GM18505 (cell line): ENCODE results near the gene DDX3X.

ENCODE experiments used
- ATAC-seq: cut with Tn5 transposase; IDR thresholded peaks from one replicate; pipeline ENCODE4 v1.9.1; 2021; ENCODE audit not compliant: unreplicated experiment
- POLR2A ChIP-seq: IDR thresholded peaks from 4 replicates; pipeline ENCODE4 v1.6.1; 2011; ENCODE audit warnings: borderline replicate concordance; ENCODE audit not compliant: insufficient read depth, insufficient read length; ENCODE audit errors: extremely low read depth

DDX3X gene

DNA sequence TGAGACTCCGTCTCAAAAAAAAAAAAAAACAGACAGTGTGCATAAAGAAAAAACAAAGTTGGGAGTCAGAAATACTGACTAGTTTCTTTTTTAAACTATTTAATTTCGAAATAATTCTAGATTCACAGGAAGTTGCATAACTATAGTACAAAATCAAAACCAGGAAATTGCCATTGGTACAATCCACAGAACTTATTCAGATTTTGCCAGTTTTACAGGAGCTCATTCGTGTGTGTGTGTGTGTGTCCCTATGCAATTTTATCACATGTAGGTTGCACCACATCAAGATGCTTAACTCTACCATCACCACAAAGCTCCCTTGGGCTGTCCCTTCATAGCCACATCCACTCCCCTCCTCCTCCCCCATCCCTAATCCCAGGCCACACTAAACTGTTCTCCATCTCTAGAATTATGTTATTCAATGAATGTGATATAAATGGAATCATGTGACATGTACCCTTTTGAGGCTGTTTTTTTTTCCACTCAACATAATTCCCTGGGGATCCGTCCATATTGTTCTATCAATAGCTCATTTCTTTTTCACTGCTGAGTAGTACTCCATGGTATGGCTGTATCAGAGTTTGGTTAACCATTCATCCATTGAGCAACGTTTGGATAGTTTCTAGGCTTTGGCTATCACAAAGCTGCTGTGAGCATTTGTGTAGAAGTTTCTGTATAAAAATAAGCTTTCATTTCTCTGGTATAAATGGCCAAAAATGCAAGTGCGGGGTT, 16.3 kb upstream of the DDX3X start:
- no peak for ATAC-seq
- TF ChIP-seq POLR2A, result no peak

DNA sequence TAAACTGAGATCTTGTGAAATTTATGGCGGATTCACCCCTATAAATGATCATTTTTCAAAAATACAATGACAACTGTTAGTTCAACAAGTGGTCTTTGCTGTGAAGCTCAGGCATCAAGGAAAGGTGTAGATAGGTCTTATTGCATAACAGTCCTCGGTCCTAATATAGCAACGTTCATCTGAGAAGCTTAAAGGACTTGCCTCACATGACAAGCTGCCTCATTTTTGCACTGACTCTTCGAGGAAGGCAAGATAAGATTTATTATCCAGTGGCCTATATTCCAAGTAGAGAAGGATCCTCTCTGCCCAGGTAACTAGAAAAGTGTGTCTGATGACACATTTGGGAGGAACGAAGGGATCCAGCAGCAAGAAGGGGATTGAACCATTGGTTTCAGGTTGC, 13.6 kb upstream of the DDX3X start:
- no peak for ATAC-seq
- no peak for TF ChIP-seq POLR2A

DNA sequence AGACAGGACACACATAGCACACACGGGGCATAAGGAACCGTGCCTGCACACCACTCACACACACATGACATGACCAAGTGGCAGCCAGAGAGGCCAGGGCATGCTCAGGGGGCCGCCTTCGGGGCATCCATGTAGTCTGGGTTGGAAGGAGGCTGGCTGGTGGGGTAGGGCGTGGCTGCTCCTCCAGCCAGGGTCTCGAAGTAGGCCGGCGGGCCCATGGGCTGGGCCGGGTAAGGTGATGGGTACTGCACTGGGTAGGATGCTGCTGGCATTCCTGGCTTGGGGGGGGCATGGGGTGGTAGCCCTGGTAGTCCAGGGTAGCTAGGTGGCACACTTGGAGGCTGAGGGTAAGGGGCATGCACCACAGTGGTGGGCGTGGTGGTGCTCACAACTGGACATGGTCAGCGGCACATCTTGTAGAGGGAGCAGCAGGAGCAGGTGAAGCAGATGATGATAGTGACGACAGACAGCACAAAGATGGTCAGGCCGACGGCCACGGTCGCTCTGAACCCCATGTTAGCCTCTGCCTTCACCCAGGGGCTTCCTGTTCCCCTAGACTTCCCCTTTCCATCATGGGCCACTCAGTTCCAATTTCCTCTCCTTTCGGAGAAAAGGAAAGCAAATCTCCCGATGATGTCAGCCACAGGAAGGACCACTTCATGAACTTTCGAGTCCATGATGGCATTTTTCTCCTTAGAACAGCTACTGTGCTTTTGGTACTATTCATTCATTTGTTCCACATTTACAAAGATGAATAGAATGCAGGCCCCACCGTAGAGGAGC, 10.9 kb upstream of the DDX3X start:
- TF ChIP-seq POLR2A, result no peak
- no peak for ATAC-seq

DNA sequence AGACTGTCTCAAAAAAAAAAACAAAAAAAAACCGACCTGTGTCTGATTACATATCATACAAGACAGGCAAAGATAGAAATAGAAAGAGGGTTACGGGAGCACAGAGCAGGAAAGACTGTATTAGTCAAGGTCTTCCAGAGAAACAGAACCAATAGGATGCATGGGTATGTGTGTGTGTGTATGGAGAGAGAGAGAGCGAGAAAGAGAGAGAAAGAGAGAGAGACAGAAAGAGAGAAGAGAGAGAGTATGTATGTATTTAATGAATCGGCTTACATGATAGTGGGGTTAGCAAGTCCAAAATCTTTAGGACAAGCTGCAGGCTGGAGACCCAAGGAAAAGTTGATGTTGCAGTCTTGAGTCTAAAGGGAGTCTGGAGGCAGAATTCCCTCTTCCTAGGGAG, 7.5 kb upstream of the DDX3X start:
- no peak for ATAC-seq
- TF ChIP-seq POLR2A, result no peak

DNA sequence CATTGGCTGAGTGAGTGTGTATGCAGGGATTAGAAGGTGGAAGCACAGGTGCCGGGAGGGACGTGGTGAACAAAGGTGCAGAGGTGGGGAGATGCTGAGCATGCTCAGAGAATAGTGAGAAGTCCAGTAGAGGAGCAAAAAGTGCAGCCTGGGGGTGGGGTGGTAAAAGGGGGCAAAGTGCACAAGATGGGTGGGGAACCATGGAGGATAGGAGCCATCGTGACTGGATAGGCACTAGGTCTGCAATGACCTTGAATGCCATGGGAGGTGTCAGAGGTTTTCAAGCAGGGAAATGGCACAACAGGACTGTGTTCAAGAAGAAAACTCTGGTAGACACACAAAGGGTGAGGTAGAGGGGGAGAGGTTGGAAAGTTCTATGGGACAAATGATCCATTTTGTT, 6.6 kb upstream of the DDX3X start:
- ATAC-seq, result no peak
- TF ChIP-seq POLR2A, result no peak

DNA sequence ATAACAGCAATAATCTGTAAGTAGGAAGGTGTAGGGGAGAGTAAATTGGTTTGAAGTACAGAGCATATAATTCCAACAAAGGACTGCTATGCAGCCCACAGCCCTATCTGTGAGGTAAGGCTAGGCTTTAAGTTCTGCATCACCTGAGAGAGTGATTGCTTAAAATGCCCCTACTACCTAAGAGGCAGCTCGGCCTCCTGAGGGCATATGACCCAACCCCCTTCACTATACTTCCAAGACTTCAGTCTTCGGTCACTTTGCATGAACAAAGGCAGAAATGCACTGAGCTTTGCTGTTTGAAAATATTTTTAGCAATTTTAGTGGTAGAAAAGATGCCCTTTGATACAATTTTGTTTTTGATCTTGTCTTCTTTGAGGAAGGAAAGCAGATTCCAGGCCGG, 4.9 kb upstream of the DDX3X start:
- no peak for ATAC-seq
- TF ChIP-seq POLR2A, result no peak

DNA sequence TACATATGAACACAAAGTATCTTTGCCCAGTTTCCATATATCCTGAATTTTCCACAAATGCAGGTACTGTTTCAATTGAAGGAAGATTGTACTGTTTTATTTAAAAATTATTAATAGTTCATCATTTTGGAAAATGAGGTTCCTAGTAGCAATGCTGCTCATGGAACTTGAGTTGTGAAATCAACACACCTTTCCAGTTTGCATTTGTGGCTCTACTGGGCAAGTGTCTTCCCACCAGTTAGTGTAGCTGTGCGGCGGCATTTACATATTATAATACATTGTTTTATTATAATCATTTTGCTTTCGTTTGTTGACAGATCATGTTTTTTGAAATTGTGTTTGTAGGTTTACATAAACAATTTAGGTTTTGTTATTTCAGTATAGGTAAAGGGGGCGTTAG, 2.0 kb upstream of the DDX3X start:
- no peak for ATAC-seq
- TF ChIP-seq POLR2A, result no peak

DNA sequence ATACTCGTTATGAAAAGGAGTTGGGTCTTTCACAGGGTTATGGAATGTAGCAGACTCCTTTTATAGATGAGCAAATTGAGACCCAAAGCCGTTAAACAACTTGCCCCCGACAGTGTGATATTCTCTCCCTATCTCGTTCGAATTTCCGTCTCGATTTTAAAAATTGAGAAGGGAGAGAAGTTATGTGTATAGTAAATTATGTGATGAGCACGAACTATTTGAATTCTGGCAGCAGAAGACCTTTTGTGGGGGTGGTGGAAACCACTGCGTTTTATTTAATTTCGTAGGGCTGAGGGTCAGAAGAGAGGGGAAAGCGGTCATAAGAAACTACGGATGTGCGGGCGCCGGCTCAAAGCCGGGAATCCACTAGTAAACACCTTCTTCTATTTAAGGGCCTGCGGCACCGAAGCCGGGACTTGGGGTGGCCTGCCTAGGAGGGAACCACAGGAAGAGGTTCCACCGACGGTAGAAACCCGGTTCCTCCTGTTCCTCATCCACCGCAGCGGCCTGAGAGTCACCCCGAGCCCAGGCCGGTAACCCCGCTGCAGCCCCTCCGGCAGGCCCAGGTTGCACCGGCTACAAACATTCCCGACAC, 1.5 kb upstream of the DDX3X start:
- no peak for TF ChIP-seq POLR2A
- ATAC-seq, result peak; percentile 15

DNA sequence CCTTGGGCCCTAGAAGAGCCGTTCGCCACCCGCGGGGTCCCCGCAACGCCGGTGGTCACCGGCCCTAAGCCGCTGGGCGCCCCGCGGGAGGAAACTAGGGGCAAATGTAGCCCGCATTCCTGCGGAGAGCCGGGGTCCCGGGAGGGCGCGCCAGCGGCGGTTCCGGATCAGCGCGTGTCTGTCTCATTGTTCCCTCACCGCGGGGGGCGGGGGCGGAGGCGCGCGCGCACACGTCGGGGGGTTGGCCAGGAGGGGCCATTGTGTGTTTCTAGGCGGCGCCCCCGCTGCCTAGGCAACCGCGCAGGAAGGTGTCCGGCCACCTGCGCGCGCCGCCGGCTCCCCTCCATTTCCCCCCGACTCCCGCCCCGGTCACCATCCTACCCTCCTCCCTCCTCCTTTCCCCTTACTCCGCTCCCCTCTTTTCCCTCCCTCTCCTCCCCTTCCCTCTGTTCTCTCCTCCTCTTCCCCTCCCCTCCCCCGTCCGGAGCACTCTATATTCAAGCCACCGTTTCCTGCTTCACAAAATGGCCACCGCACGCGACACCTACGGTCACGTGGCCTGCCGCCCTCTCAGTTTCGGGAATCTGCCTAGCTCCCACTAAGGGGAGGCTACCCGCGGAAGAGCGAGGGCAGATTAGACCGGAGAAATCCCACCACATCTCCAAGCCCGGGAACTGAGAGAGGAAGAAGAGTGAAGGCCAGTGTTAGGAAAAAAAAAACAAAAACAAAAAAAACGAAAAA, 789 bp upstream of the DDX3X start:
- TF ChIP-seq POLR2A, result peak; percentile 56
- peak; percentile 44 for ATAC-seq

DNA sequence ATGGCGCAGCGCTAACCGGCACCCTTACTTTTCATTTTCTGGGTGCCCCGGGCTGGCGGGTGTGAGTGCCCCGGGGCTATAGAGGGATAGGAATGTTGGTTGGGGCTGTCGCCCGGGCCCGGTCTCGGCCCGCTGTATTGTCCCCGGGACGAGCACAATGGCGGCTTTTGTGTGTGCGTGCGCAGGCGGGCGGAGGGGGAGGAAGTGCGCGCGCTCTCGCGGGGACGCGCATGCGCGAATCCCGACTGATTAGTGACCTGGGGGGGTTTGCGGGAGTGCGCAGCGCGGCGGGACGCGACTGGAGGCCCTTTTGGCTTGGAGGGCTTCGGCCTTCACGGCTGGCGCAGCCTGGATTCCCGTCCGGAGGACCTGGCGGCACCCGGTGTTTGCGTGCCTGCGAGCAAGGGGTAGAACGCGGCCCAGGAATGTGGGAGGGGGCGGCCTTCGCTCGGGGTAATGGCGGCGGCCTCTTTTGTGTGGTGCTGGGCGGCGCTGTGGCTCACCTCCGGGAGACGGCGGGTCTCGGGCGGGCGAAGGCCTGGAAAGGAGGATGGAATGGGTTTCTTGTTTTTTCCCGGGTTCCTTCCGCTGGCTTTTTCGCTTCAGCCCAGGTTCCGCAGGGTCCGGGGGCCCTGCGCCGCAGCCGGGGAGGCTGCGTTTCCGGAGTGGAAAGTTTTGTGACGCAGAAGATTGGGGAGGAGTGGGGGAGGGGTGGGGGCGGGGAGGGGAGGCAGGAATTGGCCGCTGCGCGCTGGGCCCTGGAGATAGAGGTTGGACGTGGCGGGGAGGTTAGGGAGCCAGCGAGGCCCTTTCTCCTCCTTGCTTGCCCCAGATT, 618 bp downstream of the DDX3X start:
- TF ChIP-seq POLR2A, result no peak
- peak; percentile 29 for ATAC-seq

DNA sequence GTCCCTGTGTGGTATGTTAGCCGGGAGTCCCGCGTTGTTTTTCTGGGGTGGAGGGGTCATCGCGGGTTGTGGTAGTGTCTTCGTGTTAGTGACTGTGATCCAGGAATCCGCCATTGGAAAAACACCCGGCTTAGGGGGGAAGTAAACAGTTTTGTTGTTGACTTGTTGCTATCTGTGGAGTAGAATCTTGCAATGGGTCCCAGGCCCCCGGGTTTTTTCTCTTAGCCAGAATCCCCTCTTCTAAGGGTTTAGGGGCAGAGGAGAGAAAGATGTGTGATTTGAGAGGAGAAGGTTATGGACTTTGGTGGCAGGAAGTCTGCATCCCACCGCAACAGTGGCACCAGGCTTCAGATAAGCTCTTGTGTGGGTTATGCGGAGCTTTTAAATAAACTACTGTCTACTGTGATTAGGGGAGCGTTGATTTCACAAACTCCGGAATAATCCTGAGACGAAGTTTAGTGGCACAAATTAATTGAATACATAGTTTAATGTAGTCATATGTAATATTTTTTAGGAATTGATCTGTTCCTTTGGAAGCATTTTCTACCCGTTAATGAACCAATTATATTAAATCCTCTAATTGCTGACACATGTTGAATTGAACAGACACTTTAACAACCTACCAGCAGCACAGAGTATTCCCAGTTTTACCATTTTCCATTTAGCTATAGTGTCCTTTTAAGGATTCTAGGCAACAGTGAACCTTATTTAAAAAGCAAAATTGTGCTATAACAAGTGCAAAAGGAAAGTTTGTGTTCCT, 1.4 kb downstream of the DDX3X start:
- no peak for ATAC-seq
- no peak for TF ChIP-seq POLR2A

DNA sequence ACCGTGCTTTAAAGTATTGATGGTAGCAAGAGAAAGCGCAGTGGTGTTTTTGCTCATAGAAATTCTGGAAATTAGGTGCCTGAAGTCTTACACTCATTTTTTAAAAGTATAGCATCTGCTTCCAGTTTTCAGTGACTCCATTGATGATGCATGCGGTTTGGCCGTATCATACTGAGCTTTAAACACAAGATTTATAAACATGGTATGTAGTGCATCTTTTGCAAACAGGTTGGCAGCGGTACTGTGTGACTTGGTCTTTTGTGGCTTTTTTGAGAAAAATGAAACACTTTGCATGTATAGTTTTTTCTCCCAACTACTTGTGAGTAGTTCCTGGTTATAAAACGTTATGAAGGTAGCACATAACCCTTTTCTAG, 2.0 kb downstream of the DDX3X start:
- TF ChIP-seq POLR2A, result no peak
- ATAC-seq, result no peak

DNA sequence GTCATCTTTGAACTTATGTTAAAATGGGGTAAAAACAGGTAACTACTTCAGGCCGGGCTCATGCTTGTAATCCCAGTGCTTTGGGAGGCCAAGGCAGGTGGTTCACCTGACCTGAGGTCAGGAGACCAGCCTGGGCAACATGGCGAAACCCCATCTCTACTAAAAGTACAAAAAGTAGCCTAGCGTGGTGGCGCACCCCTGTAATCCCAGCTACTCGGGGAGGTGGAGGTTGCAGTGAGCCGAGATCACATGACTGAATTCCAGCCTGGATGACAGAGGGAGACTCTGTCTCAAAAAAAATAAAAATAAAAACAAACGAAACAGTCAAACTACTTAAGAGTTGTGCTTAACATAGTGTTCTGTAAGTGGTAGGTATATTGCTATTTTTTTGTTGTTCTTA, 2.5 kb downstream of the DDX3X start:
- no peak for TF ChIP-seq POLR2A
- ATAC-seq, result no peak

DNA sequence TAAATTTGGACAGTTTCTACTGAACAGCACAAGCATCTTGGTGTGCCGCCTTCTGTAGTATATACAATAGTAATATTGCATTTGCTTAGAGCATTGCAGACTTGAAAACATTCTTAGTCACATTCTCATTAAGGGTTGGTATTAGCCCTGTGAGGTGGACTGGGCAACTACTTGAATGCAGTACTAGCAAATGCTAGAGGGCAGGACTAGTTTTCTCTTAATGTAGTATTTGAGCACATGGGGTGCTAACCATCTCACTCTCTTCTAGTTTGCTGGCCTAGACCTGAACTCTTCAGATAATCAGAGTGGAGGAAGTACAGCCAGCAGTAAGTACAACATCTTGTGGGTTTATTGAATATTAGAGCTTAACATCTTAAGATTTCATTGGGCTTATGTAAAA, 3.2 kb downstream of the DDX3X start:
- TF ChIP-seq POLR2A, result no peak
- ATAC-seq, result no peak
